Choroid plexus epithelial cell (primary cell): ENCODE measurements around the gene LRP11.

Source experiments
- DNase-seq: peaks from one replicate; pipeline ENCODE4 v3.0.0-alpha.2; 2010; ENCODE audit warnings: low read depth
- H3K4me3 ChIP-seq: 2 replicates; pipeline ENCODE4 v1.5.1; 2011; ENCODE audit warnings: low read depth, mild to moderate bottlenecking, control low read depth, low read length, moderate library complexity
- CTCF ChIP-seq: conservative IDR thresholded peaks from 2 replicates; pipeline ENCODE4 v1.5.1; 2011; ENCODE audit warnings: low read depth, mild to moderate bottlenecking, control low read depth, inconsistent platforms, low read length, moderate library complexity

The LRP11 gene

GRCh38 chr6:149881860-149882259, 17.7 kb upstream of the LRP11 start:
- TF ChIP-seq CTCF, result no peak

GRCh38 chr6:149881066-149881766, 17.1 kb upstream of the LRP11 start:
- TF ChIP-seq CTCF, result no peak
- no peak for DNase-seq
- H3K4me3 ChIP-seq, result no peak overlapping the region

More at GRCh38 chr6:149881860-149882259, 17.7 kb upstream of the LRP11 start:
- no peak overlapping the region for H3K4me3 ChIP-seq
- DNase-seq, result no peak

- no peak for DNase-seq
- no peak for TF ChIP-seq CTCF
- no peak overlapping the region for H3K4me3 ChIP-seq
Observed at GRCh38 chr6:149877659-149878058, 13.5 kb upstream of the LRP11 start.

GRCh38 chr6:149876241-149876933, 12.2 kb upstream of the LRP11 start:
- no peak overlapping the region for H3K4me3 ChIP-seq
- no peak for TF ChIP-seq CTCF
- no peak for DNase-seq

GRCh38 chr6:149872233-149872632, 8.1 kb upstream of the LRP11 start:
- no peak for DNase-seq
- TF ChIP-seq CTCF, result no peak
- no peak overlapping the region for H3K4me3 ChIP-seq

- no peak overlapping the region for H3K4me3 ChIP-seq
- no peak for TF ChIP-seq CTCF
Observed at GRCh38 chr6:149871182-149871581, 7.0 kb upstream of the LRP11 start.

More at GRCh38 chr6:149871182-149871581, 7.0 kb upstream of the LRP11 start:
- DNase-seq, result no peak
